ENCODE measurements around the gene ELFN2. TPM values are rescaled to one million over a fixed set of nuclear protein-coding genes. Genes with fewer than 3 reads are reported as not detected.

The ELFN2 gene
- polyA plus RNA-seq, 1 experiment: 2.6 TPM

DNA sequence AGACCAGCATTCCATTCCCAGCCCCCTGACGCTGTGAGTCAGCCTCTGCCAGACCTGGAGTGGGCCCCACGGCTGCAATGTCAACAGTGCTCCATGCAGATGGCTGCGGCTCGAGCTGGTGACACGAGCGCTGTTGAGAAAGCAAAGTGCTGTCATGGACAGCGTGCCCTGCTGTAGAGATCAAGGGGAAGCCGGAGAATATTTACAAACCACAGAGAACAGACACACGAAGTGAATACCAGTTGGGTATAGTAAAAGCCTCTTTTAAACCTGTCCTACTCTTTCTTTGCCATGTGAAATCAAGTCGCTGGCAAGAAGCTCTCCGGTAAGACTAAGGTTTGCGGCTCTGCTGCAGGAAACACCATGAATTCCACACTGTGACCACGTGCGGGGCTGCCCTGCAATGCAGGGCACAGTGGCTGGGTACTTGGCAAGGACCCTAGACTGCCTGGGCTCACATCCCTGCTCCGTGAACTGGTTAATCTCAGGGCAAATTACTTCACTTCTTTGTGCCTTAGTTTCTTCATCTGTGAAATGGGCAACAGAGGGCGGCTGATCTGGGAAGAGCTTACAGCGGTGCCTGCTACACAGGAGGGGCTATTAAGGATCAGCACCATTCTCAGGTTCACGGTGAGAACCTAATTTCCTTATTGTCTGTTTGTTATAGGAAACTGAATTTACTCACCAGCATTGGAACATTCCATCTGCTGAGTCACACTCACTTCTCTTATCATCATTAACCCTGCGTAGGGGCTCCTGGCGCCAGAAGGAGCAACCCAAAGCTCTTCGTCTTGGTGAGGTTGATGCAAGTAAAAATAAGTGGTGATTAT lies 27.8 kb upstream of the ELFN2 start:
- CTCF ChIA-PET: interaction anchor here (0.7 to 5.5 kb wide), 4 partner anchors 139 to 255 kb away, joined by 3 to 154 read pairs (median 13); no protein-coding TSS in a partner anchor
- no peak for DNase-seq (ENCODE audit: low read depth, low spot score)
- TF ChIP-seq, protein P1, sequence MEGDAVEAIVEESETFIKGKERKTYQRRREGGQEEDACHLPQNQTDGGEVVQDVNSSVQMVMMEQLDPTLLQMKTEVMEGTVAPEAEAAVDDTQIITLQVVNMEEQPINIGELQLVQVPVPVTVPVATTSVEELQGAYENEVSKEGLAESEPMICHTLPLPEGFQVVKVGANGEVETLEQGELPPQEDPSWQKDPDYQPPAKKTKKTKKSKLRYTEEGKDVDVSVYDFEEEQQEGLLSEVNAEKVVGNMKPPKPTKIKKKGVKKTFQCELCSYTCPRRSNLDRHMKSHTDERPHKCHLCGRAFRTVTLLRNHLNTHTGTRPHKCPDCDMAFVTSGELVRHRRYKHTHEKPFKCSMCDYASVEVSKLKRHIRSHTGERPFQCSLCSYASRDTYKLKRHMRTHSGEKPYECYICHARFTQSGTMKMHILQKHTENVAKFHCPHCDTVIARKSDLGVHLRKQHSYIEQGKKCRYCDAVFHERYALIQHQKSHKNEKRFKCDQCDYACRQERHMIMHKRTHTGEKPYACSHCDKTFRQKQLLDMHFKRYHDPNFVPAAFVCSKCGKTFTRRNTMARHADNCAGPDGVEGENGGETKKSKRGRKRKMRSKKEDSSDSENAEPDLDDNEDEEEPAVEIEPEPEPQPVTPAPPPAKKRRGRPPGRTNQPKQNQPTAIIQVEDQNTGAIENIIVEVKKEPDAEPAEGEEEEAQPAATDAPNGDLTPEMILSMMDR (IDR thresholded peaks at IDR 0.05; ENCODE audit: low read depth, low read length): no peak
- H3K27me3 ChIP-seq (ENCODE audit: control insufficient read depth, insufficient read depth, low read length): peaks cover 3% of the 10 kb centered on the region
- POLR2A ChIA-PET: interaction anchor here (0.7 to 1.8 kb wide), 4 partner anchors 14 to 188 kb away, joined by 3 to 6 read pairs (median 4); no protein-coding TSS in a partner anchor
- peak overlapping the region; percentile 81 for H3K27ac ChIP-seq (ENCODE audit: low read depth, low read length)
- peaks cover 9% of the 10 kb centered on the region for H3K9me3 ChIP-seq (ENCODE audit: control insufficient read depth, insufficient read depth, low read length)
- no peak overlapping the region for H3K4me3 ChIP-seq (ENCODE audit: low read depth, low read length)

DNA sequence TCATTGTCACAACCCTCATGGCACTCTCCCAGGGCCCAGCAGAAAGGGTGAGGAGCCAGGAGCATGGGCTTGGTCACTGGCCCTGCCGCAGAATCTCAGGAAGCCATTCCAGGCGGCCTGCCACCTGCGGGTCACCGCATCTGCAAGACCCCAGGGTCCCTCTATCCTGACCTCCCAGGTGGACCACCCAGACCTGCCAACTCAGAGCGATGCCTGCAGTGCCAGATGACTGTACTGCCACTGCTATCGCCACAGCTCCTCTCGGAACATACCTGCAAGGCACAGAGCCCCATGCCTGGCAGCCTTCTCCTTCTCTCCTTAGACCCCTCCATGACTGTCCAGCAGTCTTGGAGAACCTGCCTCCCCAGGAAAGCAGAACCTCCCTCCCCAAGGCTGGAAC lies 26.4 kb upstream of the ELFN2 start:
- ChIA-PET CTCF (no interaction called here), POLR2A (interaction anchor here (0.6 kb wide), 1 partner anchor 48 kb away, joined by 3 read pairs; no protein-coding TSS in a partner anchor)
- Histone ChIP-seq H3K4me3 (ENCODE audit: low read depth, low read length) (no peak overlapping the region), H3K27me3 (ENCODE audit: control insufficient read depth, insufficient read depth, low read length) (peaks cover 3% of the 10 kb centered on the region), H3K9me3 (ENCODE audit: control insufficient read depth, insufficient read depth, low read length) (peaks cover 9% of the 10 kb centered on the region), H3K27ac (ENCODE audit: low read depth, low read length) (no peak overlapping the region)
- no peak for DNase-seq (ENCODE audit: low read depth, low spot score)
- TF ChIP-seq, protein P1 (IDR thresholded peaks at IDR 0.05; ENCODE audit: low read depth, low read length): no peak

DNA sequence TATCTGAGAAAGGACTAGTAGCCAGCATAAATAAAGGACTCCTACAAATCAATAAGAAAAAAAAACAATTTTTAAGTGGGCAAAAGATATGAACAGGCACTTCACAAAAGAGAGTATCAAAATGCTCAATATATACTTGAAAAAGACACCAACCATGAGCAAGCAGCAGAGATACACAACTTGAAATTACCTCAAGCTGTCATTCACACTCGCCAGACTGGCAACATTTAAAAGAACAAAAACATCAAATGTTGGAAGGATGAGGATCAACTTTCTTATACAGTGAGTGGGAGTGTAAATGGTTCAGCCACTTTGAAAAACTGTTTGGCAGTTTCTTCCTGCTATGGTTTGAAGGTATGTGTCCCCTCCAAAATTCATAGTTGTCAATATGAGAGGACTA lies 23.9 kb upstream of the ELFN2 start:
- TF ChIP-seq, protein P1 (IDR thresholded peaks at IDR 0.05; ENCODE audit: low read depth, low read length): no peak

DNA sequence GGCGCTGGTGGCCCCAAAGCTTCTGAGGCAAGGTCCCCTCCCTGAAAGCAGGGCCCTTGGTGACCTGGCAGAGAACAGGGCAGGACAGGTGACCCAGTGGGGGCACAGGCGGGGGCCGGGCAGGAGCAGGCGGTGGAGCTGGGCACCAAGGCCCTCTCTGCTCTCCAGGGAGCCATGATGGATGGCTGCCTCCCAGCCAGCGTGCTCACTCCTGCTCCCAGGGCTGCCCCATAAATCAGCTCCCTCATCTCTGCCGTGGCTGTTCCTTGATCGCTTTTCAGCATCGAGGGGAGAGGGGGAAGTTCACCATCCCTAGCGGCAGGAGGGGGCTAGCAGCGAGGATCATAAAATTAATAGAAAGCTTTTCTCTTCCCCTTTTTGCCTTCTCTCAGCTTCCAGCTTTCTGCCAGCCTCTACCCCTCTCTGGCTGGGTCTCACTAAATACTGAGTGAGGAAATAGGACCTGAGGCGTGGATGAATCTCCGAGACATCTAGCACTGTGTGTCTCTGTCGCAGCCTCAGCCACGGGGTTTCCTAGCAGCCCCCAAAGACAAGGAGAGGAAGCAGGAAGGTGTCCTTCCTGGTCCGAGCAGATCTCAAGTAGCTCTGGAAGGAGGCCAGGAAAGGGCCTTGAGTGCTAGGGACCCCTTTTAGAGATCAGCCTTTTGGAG lies 22.2 kb upstream of the ELFN2 start:
- Histone ChIP-seq H3K27ac (ENCODE audit: low read depth, low read length) (no peak overlapping the region), H3K9me3 (ENCODE audit: control insufficient read depth, insufficient read depth, low read length) (peaks cover 9% of the 10 kb centered on the region), H3K4me3 (ENCODE audit: low read depth, low read length) (no peak overlapping the region), H3K27me3 (ENCODE audit: control insufficient read depth, insufficient read depth, low read length) (no peaks in the 10 kb centered on the region)
- TF ChIP-seq, protein P1 (IDR thresholded peaks at IDR 0.05; ENCODE audit: low read depth, low read length): no peak
- POLR2A ChIA-PET: no interaction called here
- no peak for DNase-seq (ENCODE audit: low read depth, low spot score)
- CTCF ChIA-PET: interaction anchor here (1.6 kb wide), 1 partner anchor 133 kb away, joined by 3 read pairs; no protein-coding TSS in a partner anchor

More for the DNA sequence above, 23.9 kb upstream of the ELFN2 start:
- ChIA-PET CTCF (interaction anchor here (1.6 kb wide), 1 partner anchor 135 kb away, joined by 3 read pairs; no protein-coding TSS in a partner anchor), POLR2A (no interaction called here)
- peaks cover 9% of the 10 kb centered on the region for H3K9me3 ChIP-seq (ENCODE audit: control insufficient read depth, insufficient read depth, low read length)
- H3K27me3 ChIP-seq (ENCODE audit: control insufficient read depth, insufficient read depth, low read length): no peaks in the 10 kb centered on the region
- DNase-seq (ENCODE audit: low read depth, low spot score): no peak
- H3K27ac ChIP-seq (ENCODE audit: low read depth, low read length): no peak overlapping the region
- no peak overlapping the region for H3K4me3 ChIP-seq (ENCODE audit: low read depth, low read length)
